Neural crest cell (in vitro differentiated cells): ENCODE results near the gene SKA2. TPM values are rescaled to one million over a fixed set of nuclear protein-coding genes. Genes with fewer than 3 reads are reported as not detected.
A peak's percentile ranks its signal among the peaks of the same experiment; 100 is the strongest.

Experiments used
- DNase-seq: peaks from one replicate; pipeline ENCODE4 v3.0.0; 2021; ENCODE audit warnings: low read depth, mixed read lengths, low spot score
- H3K27ac Mint-ChIP-seq: one replicate; pipeline ENCODE4 v1.8.0; 2021; ENCODE audit warnings: mild to moderate bottlenecking, mixed read lengths; ENCODE audit not compliant: unreplicated experiment
- H3K27me3 Mint-ChIP-seq: 2 replicates; pipeline ENCODE4 v1.8.0; 2021; ENCODE audit warnings: low read depth, mild to moderate bottlenecking, mixed read lengths
- H3K36me3 Mint-ChIP-seq: 2 replicates; pipeline ENCODE4 v1.8.0; 2021; ENCODE audit warnings: low read depth, mild to moderate bottlenecking, mixed read lengths
- H3K4me1 Mint-ChIP-seq: 2 replicates; pipeline ENCODE4 v1.8.0; 2021; ENCODE audit warnings: mixed read lengths
- H3K4me3 Mint-ChIP-seq: one replicate; pipeline ENCODE4 v1.8.0; 2021; ENCODE audit warnings: mild to moderate bottlenecking, mixed read lengths
- H3K9me3 Mint-ChIP-seq: 2 replicates; pipeline ENCODE4 v1.8.0; 2021; ENCODE audit warnings: mixed read lengths
- CTCF ChIP-seq: fragments of 200-600 bp; sonication (generic); conservative IDR thresholded peaks from 2 replicates; pipeline ENCODE4 v1.5.0; 2021; ENCODE audit warnings: antibody characterized with exemption, mild to moderate bottlenecking
- total RNA-seq: library from RNA; stranded (reverse); gene quantifications from 2 replicates; pipeline ENCODE4 v1.2.1, GENCODE V29; 2021

Gene SKA2
- total RNA-seq, 1 donor from 2014 or later, result 119 TPM

GRCh38 chr17:59175076-59175475 lies 20.1 kb upstream of the SKA2 start:
- Mint-ChIP-seq H3K36me3 (peaks cover 34% of the 10 kb centered on the region), H3K9me3 (peaks cover 7% of the 10 kb centered on the region), H3K4me3 (no peak overlapping the region), H3K27ac (no peak overlapping the region), H3K27me3 (no peaks in the 10 kb centered on the region), H3K4me1 (peaks cover 3% of the 10 kb centered on the region)
- DNase-seq, result no peak
- TF ChIP-seq CTCF, result no peak

- TF ChIP-seq CTCF, result no peak
- Mint-ChIP-seq H3K4me3 (no peak overlapping the region), H3K4me1 (peaks cover 3% of the 10 kb centered on the region), H3K27me3 (no peaks in the 10 kb centered on the region), H3K27ac (no peak overlapping the region), H3K36me3 (peaks cover 33% of the 10 kb centered on the region), H3K9me3 (peaks cover 7% of the 10 kb centered on the region)
- DNase-seq, result no peak
These were observed 19.7 kb upstream of the SKA2 start for GRCh38 chr17:59174671-59175070.

GRCh38 chr17:59172436-59173004 lies 17.5 kb upstream of the SKA2 start:
- no peak overlapping the region for H3K27ac Mint-ChIP-seq

DNA sequence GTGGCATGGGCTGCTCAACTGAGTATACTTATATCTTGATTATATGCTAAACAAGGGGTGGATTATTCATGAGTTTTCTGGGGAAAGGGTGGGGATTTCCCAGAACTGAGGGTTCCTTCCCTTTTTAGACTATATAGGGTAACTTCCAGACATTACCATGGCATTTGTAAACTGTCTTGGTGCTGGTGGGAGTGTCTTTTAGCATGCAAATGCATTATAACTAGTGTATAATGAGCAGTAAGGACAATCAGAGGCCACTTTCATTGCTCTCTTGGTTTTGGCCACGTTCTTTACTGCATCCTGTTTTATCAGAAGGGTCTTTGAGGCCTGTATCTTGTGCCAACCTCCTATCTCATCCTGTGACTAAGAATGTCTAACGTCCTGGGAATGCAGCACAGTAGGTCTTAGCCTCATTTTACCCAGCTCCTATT lies 12.6 kb upstream of the SKA2 start:
- Mint-ChIP-seq H3K36me3 (peaks cover 3% of the 10 kb centered on the region), H3K27me3 (no peaks in the 10 kb centered on the region), H3K4me1 (peaks cover 26% of the 10 kb centered on the region), H3K4me3 (no peak overlapping the region), H3K27ac (peak overlapping the region; percentile 43), H3K9me3 (no peaks in the 10 kb centered on the region)
- no peak for TF ChIP-seq CTCF
- no peak for DNase-seq

More at GRCh38 chr17:59172436-59173004, 17.5 kb upstream of the SKA2 start:
- H3K36me3 Mint-ChIP-seq, result peaks cover 32% of the 10 kb centered on the region
- H3K27me3 Mint-ChIP-seq, result no peaks in the 10 kb centered on the region
- peaks cover 7% of the 10 kb centered on the region for H3K9me3 Mint-ChIP-seq
- no peak for TF ChIP-seq CTCF
- no peak overlapping the region for H3K4me3 Mint-ChIP-seq
- DNase-seq, result no peak
- H3K4me1 Mint-ChIP-seq, result peaks cover 7% of the 10 kb centered on the region

- peak; percentile 63 for TF ChIP-seq CTCF
- Mint-ChIP-seq H3K9me3 (no peaks in the 10 kb centered on the region), H3K4me3 (peak overlapping the region; percentile 75), H3K27ac (peak overlapping the region; percentile 98), H3K27me3 (no peaks in the 10 kb centered on the region), H3K36me3 (peaks cover 3% of the 10 kb centered on the region), H3K4me1 (peaks cover 33% of the 10 kb centered on the region)
- DNase-seq, result peak; percentile 63
These were observed 11.0 kb upstream of the SKA2 start for GRCh38 chr17:59165933-59166342.
